ENCODE results near the gene MIA2.
"Not testable (repeated sequence)": the region's sequence is repeated elsewhere in the genome, so short reads cannot be mapped to it uniquely, and the experiment has no call there.

Gene MIA2

DNA sequence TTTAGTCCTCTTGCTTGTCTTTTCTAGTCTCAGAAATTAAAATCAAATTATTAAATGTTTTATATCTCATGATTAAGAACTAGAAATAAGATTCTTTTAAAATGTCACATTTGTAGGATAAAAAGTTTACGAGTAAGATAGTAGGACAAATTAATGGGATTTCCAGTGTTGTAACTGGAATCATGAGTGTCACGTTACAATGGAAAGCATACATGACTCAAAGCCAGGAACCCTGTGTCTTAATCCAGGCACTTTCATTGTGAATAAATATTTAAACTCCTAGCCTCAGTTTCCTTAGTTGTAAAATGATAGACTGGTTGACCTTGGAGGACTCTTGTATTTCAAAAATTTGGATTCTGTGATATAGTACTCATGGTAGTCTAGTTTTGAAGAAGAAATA lies 84.9 kb downstream of the MIA2 start:
- H3K4me3 ChIP-seq (ENCODE audit: low read length), result no peak overlapping the region
- DNase-seq (ENCODE audit: low read depth), result no peak
- TF ChIP-seq, protein P1, sequence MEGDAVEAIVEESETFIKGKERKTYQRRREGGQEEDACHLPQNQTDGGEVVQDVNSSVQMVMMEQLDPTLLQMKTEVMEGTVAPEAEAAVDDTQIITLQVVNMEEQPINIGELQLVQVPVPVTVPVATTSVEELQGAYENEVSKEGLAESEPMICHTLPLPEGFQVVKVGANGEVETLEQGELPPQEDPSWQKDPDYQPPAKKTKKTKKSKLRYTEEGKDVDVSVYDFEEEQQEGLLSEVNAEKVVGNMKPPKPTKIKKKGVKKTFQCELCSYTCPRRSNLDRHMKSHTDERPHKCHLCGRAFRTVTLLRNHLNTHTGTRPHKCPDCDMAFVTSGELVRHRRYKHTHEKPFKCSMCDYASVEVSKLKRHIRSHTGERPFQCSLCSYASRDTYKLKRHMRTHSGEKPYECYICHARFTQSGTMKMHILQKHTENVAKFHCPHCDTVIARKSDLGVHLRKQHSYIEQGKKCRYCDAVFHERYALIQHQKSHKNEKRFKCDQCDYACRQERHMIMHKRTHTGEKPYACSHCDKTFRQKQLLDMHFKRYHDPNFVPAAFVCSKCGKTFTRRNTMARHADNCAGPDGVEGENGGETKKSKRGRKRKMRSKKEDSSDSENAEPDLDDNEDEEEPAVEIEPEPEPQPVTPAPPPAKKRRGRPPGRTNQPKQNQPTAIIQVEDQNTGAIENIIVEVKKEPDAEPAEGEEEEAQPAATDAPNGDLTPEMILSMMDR (conservative IDR thresholded peaks at IDR 0.05; ENCODE audit: low read depth, low read length), result no peak

DNA sequence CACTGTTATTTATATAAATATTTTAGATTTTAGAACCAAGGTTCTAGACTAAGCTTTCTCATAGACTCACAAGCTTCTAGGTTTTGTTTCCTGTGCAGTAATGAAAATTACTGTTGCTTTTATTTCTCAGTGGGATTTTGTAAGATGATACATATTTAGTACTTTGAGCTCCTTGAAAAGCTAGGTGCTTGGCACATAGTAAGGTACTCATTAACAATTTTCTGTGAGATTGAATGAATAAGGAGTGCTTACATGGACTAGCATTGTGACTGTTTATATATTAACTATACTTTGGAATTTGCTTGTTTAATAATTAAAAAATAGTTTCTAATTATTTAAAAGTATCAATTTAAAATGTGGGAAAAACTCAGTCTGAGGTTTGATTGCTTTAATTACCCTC lies 85.7 kb downstream of the MIA2 start:
- DNase-seq (ENCODE audit: low read depth), result no peak
- TF ChIP-seq, protein P1 (conservative IDR thresholded peaks at IDR 0.05; ENCODE audit: low read depth, low read length), result no peak
- no peak overlapping the region for H3K4me3 ChIP-seq (ENCODE audit: low read length)

DNA sequence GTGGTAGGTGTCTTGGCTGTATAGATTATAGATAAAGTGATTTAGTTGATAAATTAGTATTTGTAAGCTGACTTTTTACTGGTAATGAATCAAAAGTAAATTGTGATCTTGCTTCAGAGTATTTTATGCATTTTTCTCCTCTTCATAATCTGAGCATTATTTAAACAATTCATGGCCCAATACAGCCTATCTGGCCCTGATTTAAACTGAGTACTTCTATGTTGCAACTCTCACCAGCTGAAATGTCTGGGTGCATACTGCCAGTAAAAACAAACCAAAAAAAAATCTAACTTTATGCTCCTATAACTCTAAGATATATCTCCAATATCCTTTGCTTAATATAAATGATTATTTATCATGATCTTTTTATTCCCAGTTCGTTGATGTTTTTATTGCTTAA lies 86.6 kb downstream of the MIA2 start:
- TF ChIP-seq, protein P1 (conservative IDR thresholded peaks at IDR 0.05; ENCODE audit: low read depth, low read length), result no peak
- DNase-seq (ENCODE audit: low read depth), result no peak
- no peak overlapping the region for H3K4me3 ChIP-seq (ENCODE audit: low read length)

DNA sequence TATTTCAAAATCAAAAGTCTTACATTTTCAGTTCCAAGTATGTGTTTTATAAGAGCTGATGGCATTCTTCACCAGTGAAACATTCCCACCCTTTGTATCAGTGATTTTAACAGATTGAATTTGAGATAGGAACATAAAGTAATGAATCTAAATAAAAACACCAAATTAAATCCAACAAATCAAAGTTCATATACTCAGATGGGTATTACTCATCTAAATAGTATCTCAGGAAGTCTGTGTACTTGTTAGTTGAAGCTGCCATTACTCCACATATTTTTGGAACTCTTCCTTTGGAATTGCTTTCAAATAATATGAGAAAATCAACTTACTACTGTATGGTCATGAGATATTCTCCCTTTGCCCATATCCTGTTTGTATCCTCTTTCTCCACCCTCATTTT lies 89.1 kb downstream of the MIA2 start:
- no peak overlapping the region for H3K4me3 ChIP-seq (ENCODE audit: low read length)
- DNase-seq (ENCODE audit: low read depth), result no peak
- TF ChIP-seq, protein P1 (conservative IDR thresholded peaks at IDR 0.05; ENCODE audit: low read depth, low read length), result no peak

DNA sequence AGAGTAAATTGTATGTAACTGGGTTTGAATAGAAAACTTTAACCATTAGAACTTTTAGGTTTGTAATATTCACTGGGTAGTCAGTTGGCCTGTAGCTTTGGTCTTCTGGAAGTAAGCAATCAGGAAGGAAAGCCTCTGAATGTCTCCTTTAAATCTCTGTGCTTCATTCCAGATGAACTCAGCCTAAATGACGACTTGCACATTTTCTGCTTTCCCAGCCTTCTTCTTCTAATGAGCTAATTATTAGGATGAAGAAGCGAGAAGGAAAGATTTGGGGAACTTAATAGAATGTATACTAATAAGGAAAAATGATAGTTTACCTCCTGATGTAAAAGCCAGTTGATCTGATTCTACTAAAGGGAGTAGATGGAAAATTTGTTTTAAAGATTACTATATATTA lies 90.4 kb downstream of the MIA2 start:
- H3K4me3 ChIP-seq (ENCODE audit: low read length), result no peak overlapping the region
- TF ChIP-seq, protein P1 (conservative IDR thresholded peaks at IDR 0.05; ENCODE audit: low read depth, low read length), result no peak
- DNase-seq (ENCODE audit: low read depth), result no peak

DNA sequence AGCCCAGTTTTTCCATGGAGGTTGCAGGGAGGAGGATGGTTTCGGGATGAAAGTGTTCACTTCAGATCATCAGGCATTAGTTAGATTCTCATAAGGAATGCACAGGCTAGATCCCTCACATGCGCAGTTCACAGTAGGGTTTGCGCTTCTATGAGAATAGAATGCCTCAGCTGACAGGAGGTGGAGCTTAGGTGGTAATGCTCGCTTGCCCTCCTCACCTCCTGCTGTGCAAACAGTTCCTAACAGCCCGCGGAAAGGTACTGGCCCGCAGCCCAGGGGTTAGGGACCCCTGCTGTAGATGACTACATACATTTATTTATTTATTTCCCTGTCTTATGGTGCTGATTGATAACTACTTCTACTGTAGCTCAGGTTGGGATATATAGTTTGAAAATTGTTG lies 105.3 kb downstream of the MIA2 start:
- peak; percentile 52 for DNase-seq (ENCODE audit: low read depth)
- H3K4me3 ChIP-seq (ENCODE audit: low read length), result no peak overlapping the region
- TF ChIP-seq, protein P1 (conservative IDR thresholded peaks at IDR 0.05; ENCODE audit: low read depth, low read length), result no peak

DNA sequence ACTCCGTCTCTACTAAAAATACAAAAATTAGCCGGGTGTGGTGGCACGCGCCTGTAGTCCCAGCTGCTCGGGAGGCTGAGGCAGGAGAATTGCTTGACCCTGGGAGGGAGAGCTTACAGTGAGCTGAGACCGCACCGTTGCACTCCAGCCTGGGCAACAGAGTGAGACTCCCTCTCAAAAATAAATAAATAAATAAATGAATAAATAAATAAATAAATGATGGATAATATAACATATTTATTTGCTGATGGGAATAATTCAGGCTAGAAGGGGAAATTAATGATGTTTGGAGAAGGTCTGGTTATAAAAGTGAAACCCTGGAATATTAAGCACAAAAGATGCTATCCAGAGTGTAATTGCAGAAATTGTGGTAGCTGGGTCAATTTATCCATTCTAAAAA lies 107.4 kb downstream of the MIA2 start:
- H3K4me3 ChIP-seq (ENCODE audit: low read length); DNase-seq (ENCODE audit: low read depth): not testable (repeated sequence)

DNA sequence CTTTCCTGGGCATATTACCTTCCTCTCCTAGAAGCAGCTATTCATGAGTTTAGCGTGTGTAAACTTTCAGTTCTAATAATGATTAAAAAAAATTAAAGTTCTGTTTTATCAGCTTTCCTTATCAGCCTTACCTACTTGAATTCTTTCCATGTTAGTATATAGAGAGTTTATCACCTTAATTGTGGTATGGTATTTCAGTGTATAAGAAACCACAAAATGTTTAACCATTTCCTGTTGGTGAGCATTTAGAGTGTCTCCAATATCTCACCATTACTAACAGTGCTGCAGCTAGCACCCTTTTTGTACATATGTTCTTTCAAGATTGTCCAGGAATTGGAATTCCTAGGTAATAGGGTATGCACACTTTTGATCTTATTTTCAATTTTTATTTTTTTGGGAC lies 109.1 kb downstream of the MIA2 start:
- TF ChIP-seq, protein P1 (conservative IDR thresholded peaks at IDR 0.05; ENCODE audit: low read depth, low read length), result no peak
- DNase-seq (ENCODE audit: low read depth), result no peak
- H3K4me3 ChIP-seq (ENCODE audit: low read length), result no peak overlapping the region

Data from retinal pigment epithelial cell (primary cell).